Stimulated activated CD8-positive, alpha-beta memory T cell treated with anti-CD3 and anti-CD28 coated beads, Interleukin-4, amount 100 ng/mL, for 4 hours (primary cell): ENCODE data around the gene CCDC12.
A peak's percentile ranks its signal among the peaks of the same experiment; 100 is the strongest.
"Not testable (repeated sequence)": the region's sequence is repeated elsewhere in the genome, so short reads cannot be mapped to it uniquely, and the experiment has no call there.

Source experiments
- DNase-seq, 2 donors: peaks; one replicate each; pipeline ENCODE4 v3.0.0-alpha.2; 2020; ENCODE audit warnings: low read depth in 2 of 2, low spot score in 1 of 2

CCDC12 gene

GRCh38 chr3:46926039-46926438 is 50.5 kb downstream of the CCDC12 start:
- DNase-seq = no peak

- no peak for DNase-seq
Measured at GRCh38 chr3:46925585-46925934, 51.0 kb downstream of the CCDC12 start.

- DNase-seq = no peak
Measured at GRCh38 chr3:46924921-46925584, 51.5 kb downstream of the CCDC12 start.

GRCh38 chr3:46923559-46924350 is 52.8 kb downstream of the CCDC12 start:
- DNase-seq = no peak

GRCh38 chr3:46922871-46923558 is 53.5 kb downstream of the CCDC12 start:
- no peak for DNase-seq

DNA sequence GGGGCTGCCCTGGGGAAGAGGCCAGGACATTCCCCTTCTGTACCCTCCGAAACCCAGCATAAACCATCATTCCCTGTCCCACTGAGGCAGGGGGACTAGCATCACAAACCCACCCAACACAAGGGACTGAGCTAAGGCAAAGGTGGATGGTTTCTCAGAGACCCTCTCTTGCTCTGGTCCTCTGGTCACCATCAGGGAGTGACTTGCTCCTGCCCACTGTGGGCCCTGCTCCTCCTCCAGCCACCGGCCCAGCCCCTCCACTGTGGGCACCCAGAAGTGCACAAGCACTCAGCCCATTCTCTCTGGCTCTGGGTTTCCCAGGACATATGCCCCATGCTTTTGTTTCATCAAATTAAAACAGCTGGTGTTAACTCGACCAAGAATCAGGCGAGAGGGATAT is 54.1 kb downstream of the CCDC12 start:
- DNase-seq = no peak

DNA sequence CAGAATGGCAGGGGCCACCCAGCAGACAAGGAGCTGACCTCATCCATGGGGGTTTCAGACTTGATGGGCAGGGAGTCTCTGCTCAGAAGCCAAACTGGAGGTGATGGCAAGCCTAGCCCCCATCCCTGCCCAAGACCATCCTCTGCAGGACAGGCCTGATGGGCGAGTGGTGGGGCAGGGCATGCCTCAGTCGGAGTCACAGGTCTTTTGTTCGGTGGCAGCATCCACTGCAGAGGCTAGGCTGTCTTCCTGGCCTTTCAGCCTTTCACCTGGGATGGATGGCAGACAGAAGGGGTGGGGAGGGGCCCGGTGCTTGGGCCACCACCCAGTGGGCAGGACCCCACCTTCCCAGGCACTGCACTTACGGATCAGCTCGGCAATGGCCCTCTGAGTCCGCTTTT is 54.7 kb downstream of the CCDC12 start:
- DNase-seq = no peak

DNA sequence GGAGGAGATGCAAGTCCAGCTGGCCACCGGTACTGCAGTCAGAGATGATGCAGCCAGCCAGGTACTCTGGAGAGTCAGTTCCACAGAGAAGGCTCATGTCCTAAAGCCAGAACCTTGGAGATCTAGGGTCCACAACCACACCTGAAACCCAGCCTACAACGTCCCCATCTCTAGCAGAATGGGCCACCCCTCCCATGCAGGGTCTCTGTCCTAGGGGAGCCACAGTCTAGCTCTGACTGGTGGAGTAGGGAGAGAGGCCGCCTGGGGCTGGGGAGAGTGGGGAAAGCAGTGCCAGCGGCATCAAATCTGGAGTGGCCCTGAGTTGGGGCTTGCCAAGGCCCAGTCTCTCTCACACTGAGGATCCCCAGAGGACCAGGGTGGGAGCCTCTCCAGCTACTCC is 55.5 kb downstream of the CCDC12 start:
- no peak for DNase-seq

GRCh38 chr3:46918634-46919033 is 57.9 kb downstream of the CCDC12 start:
- no peak for DNase-seq

GRCh38 chr3:46918202-46918601 is 58.3 kb downstream of the CCDC12 start:
- DNase-seq = no peak

GRCh38 chr3:46917257-46917656 is 59.3 kb downstream of the CCDC12 start:
- no peak for DNase-seq

- DNase-seq = no peak
Measured at GRCh38 chr3:46916799-46917198, 59.7 kb downstream of the CCDC12 start.

DNA sequence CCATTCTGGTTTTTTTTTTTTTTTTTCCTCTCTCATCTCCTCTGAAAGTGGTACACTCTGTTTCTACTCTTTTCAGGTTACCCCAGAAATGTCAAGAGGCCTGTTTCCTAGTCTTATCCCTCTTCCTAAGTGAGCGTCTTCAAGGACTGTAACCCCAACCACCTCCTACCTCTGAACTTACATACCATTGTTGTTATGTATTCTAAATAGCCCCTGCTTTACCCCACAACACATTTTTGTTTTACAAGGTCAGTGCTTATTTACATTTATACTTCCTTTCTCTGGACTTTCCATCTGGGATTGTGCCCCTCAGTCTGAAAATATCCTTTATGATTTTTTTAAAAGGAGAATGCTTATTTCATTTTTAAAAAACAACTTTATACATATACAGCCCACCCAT is 60.3 kb downstream of the CCDC12 start:
- no peak for DNase-seq

GRCh38 chr3:46915297-46915822 is 61.2 kb downstream of the CCDC12 start:
- no peak for DNase-seq

DNA sequence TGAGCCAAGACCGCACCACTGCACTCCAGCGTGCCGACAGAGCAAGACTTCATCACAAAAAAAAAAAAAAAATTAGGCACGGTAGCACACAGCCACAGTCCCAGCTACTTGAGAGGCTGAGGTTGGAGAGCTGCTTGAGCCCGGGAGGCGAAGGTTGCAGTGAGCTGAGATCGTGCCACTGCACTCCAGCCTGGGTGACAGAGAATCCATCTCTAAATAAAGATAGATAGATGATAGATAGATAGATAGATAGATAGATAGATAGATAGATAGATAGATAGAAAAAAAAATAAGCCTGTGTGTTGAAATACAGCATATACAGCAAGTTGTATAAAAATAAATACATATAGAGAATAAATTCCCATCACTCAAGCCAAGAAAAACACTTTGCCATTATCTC is 61.7 kb downstream of the CCDC12 start:
- DNase-seq = no peak

DNA sequence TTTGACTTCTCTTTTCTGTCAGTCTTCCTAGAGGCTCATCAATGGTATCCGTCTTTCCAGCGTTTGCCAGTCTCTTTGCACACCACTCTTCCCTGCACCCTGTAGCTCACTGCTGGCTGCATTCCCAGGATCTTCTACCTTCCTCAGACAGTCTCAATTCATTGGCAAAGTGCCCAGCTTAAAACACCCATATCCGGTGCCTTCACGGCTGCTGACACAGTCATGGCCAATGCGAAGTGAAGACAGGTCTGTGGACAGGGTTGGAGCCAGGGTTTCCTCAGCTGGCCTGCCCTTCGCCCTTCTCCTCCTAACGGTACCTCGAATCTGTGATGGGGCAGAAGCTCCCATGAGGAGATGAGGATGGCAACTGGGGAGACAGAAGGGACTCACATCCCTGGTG is 62.9 kb downstream of the CCDC12 start:
- no peak for DNase-seq

DNA sequence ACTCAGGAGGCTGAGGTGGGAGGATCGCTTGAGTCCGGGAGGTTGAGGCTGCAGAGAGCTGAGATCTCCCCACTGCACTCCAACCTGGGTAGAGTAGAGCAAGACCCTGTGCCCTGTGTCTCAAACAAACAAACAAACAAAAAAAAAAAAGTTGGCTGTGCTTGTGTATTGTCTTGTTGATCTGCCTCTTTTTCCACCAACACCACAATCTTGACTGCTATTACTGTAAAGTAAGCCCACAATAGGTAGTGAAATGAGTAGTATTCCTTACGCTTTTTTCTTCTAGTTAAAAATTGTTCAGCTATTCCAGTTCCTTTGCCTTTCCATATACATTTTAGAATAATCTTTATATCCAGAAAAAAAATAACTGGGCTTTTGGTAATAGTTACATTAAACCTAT is 63.6 kb downstream of the CCDC12 start:
- DNase-seq = no peak

- DNase-seq = not testable (repeated sequence)
Measured at GRCh38 chr3:46910914-46911313, 65.6 kb downstream of the CCDC12 start.

DNA sequence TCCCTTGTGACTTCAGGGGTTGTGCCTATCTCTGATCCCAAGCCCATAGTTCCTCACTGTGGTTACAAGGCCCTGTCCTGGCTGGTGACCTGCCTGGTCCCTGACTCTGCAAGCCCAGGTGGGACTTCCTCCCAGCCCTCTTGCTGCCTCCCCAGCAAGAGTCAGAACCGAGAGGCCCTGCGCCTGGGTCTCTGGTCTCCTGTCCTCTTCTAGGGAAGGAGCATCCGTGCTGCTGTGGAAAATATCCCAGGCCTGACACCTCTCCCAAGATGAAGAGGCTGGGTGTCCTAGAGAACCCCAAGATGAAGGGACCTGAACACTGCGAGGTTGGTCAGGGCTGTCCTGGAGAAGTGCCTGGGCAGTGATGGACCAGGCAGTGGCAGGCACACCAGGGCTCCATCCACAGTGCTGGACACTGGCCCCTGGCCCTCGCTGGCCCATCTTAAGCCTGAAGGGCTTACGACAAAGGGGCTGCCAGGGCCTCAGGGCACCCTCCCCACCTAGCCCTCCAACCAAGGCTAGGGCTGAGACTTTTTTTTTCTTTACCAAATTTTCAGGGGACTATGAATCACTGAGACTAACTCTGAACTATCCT is 66.3 kb downstream of the CCDC12 start:
- no peak for DNase-seq

DNA sequence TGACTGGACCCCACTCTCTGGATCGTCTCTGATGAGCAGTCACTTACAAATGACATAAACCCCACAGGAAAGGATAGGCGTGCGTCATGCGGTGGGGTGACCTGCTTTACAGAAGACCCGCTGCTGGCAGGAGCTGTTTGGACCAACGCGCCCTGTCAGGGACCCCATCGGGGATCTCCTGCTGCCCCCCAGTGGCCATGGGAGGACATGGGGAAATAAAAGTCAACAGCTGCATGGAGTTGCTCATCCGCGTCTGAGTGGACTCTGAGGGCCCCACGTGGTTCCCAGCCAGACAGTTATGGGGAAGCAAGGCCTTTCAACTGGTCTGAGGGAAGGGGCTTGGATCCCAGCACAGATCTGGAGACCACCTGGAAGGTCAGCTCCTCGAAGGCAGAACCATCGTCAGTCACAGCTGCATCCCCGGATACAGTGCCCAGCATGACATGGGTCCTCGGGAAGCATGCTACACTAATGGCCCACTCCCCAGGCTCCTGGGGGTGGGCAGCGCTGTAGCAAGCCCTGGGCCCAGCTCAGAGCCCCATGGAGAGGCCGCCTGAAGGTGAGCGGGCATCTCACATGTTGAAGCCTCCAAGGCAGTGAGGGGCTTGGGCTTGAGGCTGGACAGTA is 66.9 kb downstream of the CCDC12 start:
- DNase-seq = peak; percentile 58 to 68

GRCh38 chr3:46908986-46909534 is 67.5 kb downstream of the CCDC12 start:
- DNase-seq = no peak
